Limb (tissue), 2 donors: Measurements from ENCODE around the gene LIX1.
"Not testable (repeated sequence)": the region's sequence is repeated elsewhere in the genome, so short reads cannot be mapped to it uniquely, and the experiment has no call there.

Source experiments
- DNase-seq, 2 donors: peaks; one replicate each; pipeline ENCODE4 v3.0.0-alpha.2; 2016; ENCODE audit errors: extremely low spot score in 2 of 2

LIX1 gene

DNA sequence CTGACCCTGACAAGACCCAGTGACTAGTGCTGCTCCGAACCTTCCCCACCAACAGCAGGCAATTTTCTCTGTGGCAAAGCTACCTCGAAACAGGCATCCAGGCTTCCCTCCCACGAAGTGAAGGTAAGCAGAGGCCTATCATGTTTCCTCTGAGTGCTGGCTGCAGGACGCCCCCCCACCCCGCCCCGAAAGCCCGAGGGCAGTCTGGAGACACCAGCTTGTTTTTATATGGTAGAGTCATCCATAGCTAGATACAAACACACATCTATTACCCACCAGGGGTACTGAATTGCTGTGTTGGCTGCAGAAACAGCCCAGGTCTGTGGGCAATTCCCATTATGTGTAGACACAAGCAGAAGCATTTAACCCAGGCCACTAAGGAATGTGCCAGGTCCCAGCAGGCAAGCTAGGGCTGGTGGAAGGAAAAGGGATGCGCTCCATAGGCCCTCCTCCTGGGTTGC lies 40.4 kb downstream of the LIX1 start:
- no peak for DNase-seq

DNA sequence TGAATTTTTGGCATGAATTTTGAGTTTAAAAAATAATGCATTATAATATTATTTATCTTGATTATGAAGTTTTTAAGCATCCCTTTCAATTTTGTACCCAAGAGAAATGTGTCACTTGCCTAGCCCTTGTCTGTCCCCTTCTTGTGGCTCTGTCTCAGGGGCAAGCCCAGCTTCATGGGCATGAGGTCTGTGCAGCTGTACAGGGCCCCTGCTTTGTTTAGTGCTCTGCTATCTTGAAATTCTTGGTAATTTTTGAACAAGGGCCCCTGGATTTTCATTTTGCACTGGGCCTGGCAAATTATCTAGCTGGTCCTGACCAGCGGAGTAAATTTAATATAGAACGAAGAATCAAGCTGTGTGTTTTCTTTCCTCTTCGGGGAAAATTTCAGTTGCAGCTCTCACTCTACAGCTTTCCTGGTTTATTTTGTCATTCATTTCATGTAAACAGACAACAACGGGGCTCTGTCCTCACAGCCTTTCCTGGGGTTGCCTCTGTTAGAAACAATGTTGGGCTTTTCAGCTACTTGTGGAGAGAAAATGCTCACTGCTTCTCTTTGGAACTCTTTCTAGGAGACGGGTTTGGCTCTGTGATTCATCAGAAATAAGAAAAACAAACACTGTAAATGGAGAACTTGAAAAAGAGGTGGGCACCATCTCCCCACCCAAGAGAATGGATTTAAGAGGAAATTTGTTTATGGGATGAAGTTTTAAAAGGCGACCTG lies 41.1 kb downstream of the LIX1 start:
- DNase-seq: no peak

DNA sequence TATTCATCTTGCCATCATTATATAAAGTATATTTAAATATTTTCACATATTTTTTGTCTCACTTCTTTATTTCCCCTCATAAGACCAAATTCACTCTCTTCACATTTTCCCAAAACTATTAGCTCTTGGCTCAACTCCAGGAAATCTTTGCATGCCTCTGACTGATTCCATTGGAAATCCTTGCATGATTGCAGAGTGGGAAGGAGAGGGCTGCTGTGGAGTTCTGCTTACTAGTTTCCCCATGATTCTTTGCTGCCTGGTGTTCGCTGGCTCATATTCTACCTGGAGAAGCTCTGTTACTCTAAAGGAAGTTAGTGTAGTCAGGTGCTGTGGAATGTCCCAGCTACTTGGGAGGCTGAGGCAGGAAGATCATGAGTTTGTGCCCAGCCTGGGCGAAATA lies 41.9 kb downstream of the LIX1 start:
- no peak for DNase-seq

DNA sequence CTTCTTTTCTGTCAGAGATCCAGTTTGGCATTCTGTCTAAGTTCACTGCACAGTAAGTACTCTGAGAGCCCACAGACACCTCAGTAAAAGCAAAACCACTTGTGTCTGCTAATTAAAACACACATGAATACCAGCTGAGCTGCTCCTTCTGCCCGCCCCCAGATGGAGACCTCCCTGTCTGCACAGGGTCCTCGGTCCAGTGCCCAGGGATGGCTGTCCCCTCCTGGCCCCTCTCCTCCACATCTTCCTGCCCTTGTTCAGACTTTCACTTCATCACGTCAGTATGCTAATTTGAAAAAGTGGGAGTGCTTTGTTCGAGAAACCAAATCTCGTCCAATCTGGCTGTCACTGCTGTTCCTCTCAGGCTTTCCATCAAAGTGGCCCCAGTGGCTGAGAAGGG lies 43.5 kb downstream of the LIX1 start:
- no peak for DNase-seq

DNA sequence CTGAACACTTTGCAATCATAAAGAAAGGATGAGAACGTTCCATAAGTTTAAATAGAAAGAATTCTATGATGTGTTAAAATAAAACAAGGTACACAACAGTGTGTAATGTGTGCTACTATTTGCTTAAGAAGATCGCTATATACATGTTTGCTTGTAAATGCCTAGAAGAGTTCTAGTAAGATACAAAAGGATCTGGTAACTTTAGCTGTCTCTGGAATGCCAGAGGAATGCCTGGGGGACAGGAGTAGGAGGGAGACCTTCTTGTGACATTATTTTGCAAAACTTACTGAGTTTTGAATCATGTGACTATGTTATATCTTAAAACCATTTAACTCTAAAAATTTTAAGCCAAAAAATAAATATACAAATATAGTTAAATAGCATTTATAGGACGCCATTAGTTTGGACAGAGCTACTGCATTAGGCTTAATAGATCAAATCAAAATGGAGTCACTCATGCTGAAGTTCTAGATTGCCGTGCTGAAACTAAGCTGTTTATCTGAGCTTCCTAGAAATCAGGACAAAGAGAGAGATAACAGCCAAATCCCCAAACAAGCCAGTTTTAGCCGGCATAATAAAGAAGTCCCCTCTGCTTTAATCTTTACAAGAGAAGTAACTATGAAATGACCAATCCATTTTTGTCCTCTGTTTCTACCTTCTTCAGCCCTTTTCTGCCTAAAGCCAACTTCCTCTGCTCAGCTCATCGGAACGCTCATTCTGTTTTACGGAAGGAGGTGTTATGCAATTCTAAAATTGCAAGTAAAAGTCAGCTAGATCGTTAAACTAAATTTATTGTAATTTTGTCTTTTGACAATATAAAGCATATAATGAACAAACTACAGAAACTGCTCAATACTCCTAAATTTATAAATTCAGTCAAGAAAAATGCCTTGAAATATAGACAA lies 44.8 kb downstream of the LIX1 start:
- DNase-seq: no peak

DNA sequence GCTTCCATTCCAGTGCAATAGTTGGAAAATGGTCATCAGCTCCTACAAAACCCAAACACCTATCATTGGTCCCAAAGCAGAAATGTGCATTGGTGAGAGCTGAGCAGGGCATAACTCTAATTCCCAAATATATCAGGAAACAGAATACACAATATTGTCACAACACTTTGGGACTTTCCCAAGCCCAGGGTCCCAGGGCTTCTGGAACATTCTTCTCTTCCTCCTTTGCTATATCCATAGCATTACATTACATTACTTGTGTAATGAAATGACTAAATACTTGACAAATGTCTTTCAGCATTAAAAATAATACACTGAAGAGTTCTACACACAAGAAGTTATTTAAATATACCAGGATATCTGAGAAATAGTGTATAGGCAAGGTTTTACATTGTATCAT lies 45.6 kb downstream of the LIX1 start:
- no peak for DNase-seq

DNA sequence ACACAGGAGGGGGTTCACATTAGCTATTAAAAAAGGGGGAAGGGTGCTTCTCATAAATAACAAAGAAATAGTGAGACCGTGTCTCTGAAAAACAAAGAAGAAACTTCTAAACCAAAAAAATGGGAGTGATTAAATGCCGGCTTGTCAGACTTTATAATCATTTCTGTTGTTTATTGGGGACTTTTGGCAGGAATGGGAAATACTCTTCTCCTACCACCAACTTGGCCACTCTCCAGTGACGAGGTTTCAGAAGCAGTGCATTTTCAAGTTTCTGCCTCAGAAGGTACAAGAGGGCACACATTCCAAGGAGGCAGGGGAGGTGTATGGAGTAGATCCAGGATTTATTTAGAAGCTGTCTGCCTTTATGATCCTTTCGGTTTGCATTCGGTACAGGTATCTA lies 46.2 kb downstream of the LIX1 start:
- no peak for DNase-seq

DNA sequence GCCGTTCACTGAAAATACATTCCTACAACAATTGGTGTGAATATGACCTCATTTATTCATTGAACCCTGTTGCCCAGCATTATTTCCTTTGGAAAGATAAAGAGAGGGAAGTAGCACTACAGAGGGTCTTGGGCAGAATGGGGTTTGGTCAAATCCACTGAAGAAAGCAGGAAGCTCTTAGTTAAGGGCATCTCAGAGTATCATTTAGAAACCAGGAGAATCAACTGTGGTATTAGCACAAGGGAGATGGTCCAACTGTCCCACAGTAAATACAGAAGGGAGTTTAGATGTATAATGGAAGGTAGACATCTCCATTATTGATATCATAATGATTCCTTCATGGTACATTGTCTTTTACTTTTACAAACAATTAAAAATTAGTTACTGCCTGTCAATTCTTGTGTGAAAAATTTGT lies 47.1 kb downstream of the LIX1 start:
- DNase-seq: no peak

DNA sequence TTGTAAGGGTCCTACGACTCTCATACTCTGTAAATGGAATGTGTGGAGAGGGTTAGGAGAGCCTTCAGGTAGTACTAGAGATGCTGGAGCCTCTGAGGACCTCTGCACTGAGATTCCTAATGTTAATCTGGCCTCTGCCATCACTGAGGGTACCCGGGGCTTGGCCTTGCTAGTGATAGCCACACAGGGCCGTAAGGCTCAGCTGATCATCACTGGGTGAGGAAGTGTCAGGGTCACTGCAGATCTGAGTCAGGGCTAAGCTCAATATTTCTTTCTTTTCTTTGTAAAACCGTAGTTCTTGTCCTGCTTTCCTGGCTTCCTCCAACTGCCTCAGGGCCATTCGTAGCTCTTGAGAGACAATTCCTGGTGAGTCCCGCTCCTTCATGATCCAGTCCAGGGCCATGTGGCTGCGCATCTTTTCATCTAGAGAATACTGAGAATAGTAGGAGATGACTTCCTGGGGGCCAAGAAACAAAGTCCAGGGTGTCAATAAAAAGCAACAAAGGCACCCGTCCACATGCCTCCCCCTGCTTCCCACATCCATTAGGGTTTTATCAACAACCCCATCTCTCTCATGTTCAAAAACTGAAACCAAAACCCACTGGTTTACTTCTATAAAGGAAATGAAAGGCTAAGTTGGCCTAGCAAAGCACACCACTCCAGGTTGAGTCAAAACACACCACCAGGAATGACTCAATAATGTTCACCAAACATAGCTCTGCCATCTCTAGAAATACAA lies 47.7 kb downstream of the LIX1 start:
- DNase-seq: no peak

DNA sequence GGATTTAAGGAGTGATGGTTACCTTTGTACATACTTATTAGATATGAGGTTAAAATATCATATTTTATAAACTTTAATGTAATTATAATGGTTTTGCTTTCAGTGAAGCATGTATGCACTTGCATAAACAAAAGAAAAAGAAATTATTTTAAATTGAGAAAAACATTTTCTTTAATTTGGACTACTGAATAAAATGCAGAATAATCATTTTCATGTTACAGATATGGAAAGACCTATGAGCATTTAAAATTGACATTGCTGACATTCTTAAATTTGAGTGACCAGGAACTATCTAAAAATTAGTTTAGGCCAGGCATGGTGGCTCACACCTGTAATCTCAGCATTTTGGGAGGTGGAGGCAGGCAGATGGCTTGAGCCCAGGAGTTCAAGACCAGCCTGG lies 49.2 kb downstream of the LIX1 start:
- DNase-seq: no peak

DNA sequence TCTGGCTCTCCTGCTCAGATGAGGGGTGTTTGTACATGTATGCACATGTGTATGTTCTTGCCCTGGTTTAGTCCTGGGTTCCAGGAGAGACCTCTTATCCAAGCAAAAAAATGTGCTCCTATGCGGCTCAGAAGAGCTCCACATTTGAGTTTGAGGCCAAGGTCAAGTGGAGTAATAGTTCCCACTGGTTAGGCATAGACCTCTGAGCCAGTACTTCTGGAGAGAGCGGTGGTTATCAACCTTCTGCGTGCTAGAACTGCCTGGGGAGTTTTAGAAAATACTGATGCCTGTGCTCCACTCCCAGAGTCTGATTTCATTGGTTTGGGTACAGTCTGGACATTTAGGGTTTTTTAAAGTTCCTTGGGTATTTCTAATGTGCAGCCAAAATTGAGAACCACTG lies 51.5 kb downstream of the LIX1 start:
- DNase-seq: no peak

DNA sequence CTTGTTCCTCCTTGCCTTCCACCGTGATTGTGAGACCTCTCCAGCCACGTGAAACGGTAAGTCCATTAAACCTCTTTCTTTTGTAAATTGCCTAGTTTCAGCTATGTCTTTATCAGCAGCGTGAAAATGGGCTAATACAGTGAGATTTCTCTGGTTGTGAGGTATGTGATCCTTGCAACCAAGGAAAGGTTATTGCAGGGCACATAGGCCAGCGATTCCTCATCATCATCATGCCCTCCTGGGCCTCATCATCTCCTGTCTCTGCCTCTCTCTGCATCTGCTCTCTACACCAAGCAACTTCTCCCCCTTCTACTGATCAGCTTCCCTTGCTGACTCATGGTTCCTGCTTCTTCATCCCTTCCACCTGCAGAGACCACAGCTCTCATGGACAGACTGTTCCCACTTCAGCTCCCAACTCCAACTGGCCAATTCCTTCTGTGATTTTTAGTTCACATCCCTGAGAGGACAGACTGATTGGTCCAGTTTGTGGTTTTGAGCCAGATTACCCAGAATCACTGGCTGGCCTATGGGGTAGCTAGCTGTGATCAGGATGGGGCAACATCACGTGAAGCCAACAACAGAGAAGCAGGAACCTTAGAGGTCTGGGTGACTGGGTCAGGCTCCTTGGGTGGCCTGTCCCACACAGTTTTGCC lies 53.1 kb downstream of the LIX1 start:
- DNase-seq: no peak

DNA sequence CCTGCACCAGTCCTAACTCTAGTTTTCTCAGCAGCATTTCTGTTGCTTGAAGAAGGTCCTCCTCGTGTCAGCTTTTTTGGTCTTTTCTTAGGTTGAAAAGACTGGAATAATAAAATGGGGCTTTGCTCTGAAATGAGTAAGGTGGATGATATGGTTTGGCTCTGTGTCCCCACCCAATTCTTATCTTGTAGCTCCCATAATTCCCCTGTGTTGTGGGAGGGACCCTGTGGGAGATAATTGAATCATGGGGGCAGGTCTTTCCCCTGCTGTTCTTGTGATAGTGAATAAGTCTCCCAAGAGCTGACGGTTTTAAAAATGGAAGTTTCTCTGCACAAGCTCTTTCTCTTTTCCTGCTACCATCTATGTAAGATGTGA lies 53.6 kb downstream of the LIX1 start:
- DNase-seq: no peak

DNA sequence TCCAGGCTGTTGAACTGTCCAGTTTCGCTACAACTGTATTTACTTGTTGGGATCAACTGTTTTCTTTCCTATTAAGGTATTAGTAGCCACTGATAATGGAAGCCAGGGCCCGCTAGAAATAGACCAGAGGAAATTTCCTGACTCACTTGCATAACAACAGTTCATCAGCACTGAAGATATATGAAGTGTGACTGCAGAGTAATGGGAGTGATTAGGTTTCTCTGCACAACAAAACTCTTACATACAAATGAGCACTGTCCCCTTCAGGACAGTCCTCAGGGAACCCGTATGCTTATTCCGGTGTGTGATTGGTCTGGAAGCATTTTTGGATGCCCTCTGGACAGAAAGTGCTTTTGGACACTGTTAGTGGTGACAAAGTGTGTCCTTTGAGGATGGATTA lies 55.3 kb downstream of the LIX1 start:
- no peak for DNase-seq

DNA sequence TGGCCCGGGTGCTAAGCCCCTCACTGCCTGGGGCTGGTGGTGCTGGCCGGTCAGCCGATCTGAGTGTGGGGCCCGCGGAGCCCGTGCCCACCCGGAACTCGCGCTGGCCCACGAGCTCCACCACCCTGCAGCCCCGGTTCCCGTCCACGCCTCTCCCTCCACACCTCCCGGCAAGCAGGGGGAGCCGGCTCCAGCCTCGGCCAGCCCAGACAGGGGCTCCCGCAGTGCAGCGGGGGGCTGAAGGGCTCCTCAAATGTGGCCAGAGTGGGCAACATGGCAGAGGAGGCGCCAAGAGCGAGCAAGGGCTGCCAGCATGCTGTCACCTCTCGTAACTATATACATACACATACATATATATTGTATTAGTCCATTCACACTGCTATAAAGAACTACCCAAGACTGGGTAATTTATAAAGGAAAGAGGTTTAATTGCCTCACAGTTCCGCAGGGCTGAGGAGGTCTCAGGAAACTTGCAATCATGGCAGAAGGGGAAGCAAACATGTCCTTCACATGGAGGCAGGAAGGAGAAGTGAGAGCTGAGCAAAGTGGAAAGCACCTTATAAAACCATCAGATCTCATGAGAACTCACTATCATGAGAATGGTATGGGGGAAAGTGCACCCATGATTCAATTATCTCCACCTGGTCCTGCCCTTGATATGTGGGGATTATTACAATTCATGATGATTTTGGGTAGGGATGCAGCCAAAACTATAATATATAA lies 56.8 kb downstream of the LIX1 start:
- DNase-seq: no peak

DNA sequence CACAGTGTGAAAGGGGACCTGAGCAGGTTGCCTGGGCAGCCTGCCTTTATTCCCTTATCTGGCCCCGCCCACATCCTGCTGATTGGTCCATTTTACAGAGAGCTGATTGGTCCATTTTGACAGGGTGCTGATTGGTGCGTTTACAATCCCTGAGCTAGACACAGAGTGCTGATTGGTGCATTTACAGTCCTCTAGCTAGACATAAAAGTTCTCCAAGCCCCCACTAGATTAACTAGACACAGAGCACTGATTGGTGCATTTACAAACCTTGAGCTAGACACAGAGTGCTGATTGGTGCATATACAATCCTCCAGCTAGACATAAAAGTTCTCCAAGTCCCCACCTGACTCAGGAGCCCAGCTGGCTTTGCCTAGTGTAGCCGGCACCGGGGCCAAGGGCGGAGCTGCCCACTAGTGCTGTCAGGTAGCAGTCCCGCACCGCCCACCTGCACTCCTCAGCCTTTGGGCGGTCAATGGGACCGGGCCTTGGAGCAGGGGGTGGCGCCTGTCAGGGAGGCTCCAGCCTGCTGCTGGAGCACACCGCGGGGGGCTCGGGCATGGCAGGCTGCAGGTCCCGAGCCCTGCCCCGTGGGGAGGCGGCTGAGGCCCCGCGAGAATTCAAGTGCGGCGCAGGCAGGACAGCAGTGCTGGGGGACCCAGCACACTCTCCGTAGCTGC lies 57.5 kb downstream of the LIX1 start:
- not testable (repeated sequence) for DNase-seq

DNA sequence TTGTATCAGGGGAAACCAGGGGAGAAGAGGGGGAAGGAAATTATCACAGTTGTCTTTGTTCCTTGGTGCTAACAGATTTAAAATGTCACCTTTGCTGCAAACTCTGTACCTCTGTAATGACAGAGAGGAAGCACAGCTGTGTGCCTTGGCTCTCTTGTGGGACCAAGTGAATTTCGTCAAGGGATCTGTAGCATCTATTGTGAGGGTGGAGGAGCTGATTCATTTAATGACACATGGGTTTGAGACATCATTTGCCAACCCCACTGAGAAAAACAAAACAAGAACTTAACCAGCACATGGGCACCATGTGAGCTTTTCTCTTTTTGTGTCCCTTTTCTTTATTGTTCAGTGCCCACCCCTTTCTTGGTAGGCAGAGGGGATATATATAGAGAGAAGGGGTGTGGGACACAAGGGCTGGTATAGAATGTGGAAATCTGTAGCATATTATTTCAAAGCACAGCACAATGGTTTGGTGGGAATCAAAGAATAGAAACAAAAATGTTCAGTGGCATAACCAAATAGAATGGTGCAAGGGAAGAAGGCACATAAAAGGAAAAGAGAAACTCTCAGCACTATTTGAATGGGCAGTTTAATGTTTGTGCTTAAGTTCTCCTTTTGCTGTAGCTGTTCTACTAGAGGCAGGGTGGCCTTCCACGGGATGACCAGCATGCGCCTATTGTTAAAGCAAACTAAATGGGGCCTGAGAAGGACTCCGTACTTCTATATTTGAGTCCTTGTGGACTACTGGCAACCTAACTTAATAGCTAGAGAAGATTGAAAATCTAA lies 63.3 kb downstream of the LIX1 start:
- no peak for DNase-seq

DNA sequence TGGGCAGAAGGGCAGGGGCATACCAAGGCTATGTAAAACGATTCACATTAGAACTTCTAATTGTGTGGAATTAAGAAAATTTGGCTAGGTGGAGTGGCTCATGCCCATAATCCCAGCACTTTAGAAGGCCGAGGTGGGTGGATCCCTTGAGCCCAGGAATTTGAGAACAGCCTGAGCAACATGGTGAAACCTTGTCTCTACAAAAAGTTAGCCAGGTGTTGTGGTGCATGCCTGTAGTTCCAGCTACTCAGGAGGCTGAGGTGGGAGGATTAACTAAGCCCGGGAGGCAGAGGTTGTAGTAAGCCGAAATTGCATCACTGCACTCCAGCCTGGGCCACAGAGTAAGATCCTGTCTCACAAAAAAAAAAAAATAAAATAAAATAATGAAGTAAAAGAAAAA lies 65.2 kb downstream of the LIX1 start:
- no peak for DNase-seq

DNA sequence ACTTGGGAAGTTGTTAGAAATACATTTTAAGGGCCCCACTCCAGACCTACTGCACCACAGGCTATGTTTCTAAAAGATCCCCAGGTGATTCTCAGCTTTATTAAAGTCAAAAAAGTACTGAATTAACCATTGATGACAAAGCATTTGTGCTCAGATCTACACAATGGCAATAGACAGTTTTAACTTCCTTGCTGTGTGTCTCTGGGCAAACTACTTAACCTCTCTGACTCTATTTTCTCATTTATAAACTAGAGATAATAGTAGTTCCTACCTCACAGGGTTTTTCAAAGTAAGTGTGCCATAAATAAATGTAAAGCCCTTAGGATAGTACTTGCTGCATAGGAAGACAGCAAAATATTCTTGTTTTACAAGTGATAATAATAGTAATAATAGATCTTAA lies 66.3 kb downstream of the LIX1 start:
- no peak for DNase-seq

DNA sequence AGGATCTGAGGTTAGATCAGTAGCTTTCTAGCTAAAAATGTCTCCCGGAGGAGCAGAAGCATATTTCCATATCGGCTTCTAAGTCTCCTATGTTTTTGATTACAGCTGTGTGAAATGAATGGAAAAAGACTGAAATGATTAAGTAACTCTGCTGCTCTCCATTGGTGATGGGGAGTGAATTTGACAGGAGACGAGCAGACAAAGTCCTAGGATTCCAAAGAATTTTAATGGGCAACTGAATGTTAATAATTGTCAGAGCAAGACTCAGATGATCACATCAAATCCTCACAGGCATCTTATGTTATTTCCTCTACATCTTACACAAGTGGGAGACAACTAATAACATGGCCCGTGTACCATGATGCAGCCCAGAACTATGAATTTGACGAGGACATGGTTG lies 66.8 kb downstream of the LIX1 start:
- DNase-seq: no peak
